Measurements from ENCODE around the gene ALOX12B.

- TF ChIP-seq, protein P1, sequence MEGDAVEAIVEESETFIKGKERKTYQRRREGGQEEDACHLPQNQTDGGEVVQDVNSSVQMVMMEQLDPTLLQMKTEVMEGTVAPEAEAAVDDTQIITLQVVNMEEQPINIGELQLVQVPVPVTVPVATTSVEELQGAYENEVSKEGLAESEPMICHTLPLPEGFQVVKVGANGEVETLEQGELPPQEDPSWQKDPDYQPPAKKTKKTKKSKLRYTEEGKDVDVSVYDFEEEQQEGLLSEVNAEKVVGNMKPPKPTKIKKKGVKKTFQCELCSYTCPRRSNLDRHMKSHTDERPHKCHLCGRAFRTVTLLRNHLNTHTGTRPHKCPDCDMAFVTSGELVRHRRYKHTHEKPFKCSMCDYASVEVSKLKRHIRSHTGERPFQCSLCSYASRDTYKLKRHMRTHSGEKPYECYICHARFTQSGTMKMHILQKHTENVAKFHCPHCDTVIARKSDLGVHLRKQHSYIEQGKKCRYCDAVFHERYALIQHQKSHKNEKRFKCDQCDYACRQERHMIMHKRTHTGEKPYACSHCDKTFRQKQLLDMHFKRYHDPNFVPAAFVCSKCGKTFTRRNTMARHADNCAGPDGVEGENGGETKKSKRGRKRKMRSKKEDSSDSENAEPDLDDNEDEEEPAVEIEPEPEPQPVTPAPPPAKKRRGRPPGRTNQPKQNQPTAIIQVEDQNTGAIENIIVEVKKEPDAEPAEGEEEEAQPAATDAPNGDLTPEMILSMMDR (IDR thresholded peaks at IDR 0.05), result no peak
- TF ChIP-seq EP300 (IDR thresholded peaks at IDR 0.05; ENCODE audit: low read depth), result no peak
These were observed 56.3 kb downstream of the ALOX12B start for GRCh38 chr17:8031261-8031661.

Measured in transverse colon (tissue), 3 donors.